Upper lobe of right lung (tissue), 1 donor: ENCODE results near the gene STOX2. TPM values are rescaled to one million over a fixed set of nuclear protein-coding genes. Genes with fewer than 3 reads are reported as not detected.

Experiments
- ATAC-seq: fragments of 200-7000 bp; cut with Tn5 transposase; one replicate; pipeline ENCODE4 v1.9.1; 2020; ENCODE audit warnings: mild to moderate bottlenecking, moderate library complexity
- DNase-seq: peaks from one replicate; pipeline ENCODE4 v3.0.0-alpha.2; 2020
- H3K27ac ChIP-seq: fragments of 200-600 bp; one replicate; pipeline ENCODE4 v1.8.0; 2022
- H3K27me3 ChIP-seq: fragments of 200-600 bp; one replicate; pipeline ENCODE4 v1.8.0; 2022; ENCODE audit warnings: mild to moderate bottlenecking
- H3K36me3 ChIP-seq: fragments of 200-600 bp; one replicate; pipeline ENCODE4 v1.8.0; 2022
- H3K4me1 ChIP-seq: fragments of 200-600 bp; one replicate; pipeline ENCODE4 v1.8.0; 2022
- H3K4me3 ChIP-seq: fragments of 200-600 bp; one replicate; pipeline ENCODE4 v1.8.0; 2022; ENCODE audit warnings: mild to moderate bottlenecking
- H3K9me3 ChIP-seq: fragments of 200-600 bp; one replicate; pipeline ENCODE4 v1.8.0; 2022
- CTCF ChIP-seq: fragments of 200-600 bp; IDR thresholded peaks from one replicate; pipeline ENCODE4 v1.8.0; 2022; ENCODE audit warnings: antibody characterized with exemption
- intact Hi-C: fragments of 100-400 bp; cut with DNase I; formaldehyde crosslinking; loops from one replicate; pipeline ENCODE4 v1.11.0; 2022
- long read RNA-seq: library from polyadenylated mRNA; unstranded; transcript quantifications from one replicate; pipeline ENCODE4 v2.0.0, GENCODE V29; 2021
- total RNA-seq: library from RNA; stranded (reverse); fragmentation: NEBNext Ultra II Directional; extraction: Animal tissue kit (Norgen Biotek cat#: 25700); gene quantifications from one replicate; pipeline ENCODE4 v1.2.1, GENCODE V29; 2021
- donor health status: DM: no; HTN: yes; CAD: no; lungs with severe emphysema.

The STOX2 gene
- 12.9 TPM for total RNA-seq
- long read RNA-seq, partial matches to known transcripts, result 4 of 15 reads
- long read RNA-seq, other reads (novel, unspliced or antisense), result 7 of 15 reads

DNA sequence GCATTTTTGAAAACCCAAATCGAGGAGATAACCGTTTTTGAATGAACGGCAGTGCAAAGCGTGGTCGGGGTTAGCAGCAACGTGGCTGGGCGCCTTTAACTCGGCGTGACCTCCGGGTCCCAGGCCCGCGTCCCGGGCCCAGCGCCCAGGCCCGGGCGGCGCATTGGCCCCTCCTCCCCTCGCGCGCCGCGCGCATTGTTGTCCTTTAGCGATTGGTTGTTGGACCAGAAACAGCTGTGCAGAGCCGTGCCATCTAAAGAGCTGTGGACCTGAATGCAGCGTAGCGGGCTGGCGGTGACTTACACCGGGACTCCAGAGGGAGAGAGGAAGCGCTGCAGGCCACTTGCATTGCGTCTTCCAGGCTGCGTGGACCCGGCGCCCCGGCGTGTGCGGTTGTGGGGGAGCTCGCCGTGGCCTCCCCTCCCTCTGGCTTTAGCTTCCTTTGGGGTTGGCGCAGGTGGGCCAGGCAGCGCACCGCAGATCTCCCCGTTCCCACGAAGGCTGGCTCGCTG lies at the start of gene STOX2:
TSS of gene STOX2 (plus strand) at position 227 of the 512 bp plus-strand sequence. CDS start 1,484 bp downstream, outside the sequence.
- Histone ChIP-seq H3K27me3 (no peaks in the 10 kb centered on the region), H3K4me1 (peaks cover 7% of the 10 kb centered on the region), H3K9me3 (no peaks in the 10 kb centered on the region), H3K36me3 (no peaks in the 10 kb centered on the region), H3K4me3 (peak within 1 kb of the TSS; percentile 68), H3K27ac (no peak within 1 kb of the TSS)
- ATAC-seq (peak; percentile 93), DNase-seq (peak; percentile 84)
- no peak for TF ChIP-seq CTCF
- intact Hi-C loops, result no loop called here

- Histone ChIP-seq H3K27ac (no peak overlapping the region), H3K9me3 (no peaks in the 10 kb centered on the region), H3K4me3 (no peak overlapping the region), H3K27me3 (no peaks in the 10 kb centered on the region), H3K4me1 (no peaks in the 10 kb centered on the region), H3K36me3 (no peaks in the 10 kb centered on the region)
- ATAC-seq (peak; percentile 42), DNase-seq (no peak)
- intact Hi-C loops, result no loop called here
- TF ChIP-seq CTCF, result no peak
Observed at GRCh38 chr4:183855323-183856190, 49.5 kb upstream of the STOX2 start.

- TF ChIP-seq CTCF, result no peak
Observed at GRCh38 chr4:183857040-183857439, 48.1 kb upstream of the STOX2 start.

DNA sequence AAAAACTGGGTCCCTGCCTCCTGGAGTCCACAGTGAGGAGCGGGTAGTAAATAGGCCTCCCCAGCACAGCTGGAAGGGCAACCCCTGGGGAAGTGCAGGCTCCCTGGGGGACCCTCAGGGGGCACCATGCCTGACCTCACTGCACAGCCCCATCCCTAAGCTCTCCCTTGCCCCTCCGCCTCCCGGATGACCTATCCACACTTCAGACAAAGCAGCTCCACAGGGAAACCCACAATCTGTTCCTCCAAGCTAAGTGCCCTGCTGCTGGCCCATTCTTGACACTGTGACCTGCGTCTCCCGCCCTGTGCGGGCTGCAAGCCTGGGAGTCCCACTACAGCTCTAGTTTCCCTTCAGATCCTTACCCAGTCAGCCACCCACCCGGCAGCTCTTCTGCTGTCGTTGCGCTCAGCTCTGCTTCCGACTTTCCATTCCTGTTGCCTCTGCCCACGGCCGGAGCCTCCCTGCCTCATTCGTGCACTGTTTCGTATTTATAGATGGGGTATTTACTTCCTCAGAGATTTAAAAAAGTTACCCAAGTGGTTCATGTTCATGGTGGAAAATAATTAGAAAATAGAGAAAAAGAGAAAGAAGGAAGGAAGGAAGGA lies 47.0 kb upstream of the STOX2 start:
- intact Hi-C loops, result no loop called here
- no peak overlapping the region for H3K27ac ChIP-seq
- no peak overlapping the region for H3K4me3 ChIP-seq
- H3K27me3 ChIP-seq, result no peaks in the 10 kb centered on the region
- H3K9me3 ChIP-seq, result no peaks in the 10 kb centered on the region
- ATAC-seq, result no peak
- no peaks in the 10 kb centered on the region for H3K36me3 ChIP-seq
- TF ChIP-seq CTCF, result no peak
- DNase-seq, result no peak
- H3K4me1 ChIP-seq, result no peaks in the 10 kb centered on the region

More at GRCh38 chr4:183857040-183857439, 48.1 kb upstream of the STOX2 start:
- intact Hi-C loops, result no loop called here
- Histone ChIP-seq H3K36me3 (no peaks in the 10 kb centered on the region), H3K4me1 (no peaks in the 10 kb centered on the region), H3K27me3 (no peaks in the 10 kb centered on the region), H3K27ac (no peak overlapping the region), H3K9me3 (no peaks in the 10 kb centered on the region), H3K4me3 (no peak overlapping the region)
- DNase-seq (no peak), ATAC-seq (no peak)

DNA sequence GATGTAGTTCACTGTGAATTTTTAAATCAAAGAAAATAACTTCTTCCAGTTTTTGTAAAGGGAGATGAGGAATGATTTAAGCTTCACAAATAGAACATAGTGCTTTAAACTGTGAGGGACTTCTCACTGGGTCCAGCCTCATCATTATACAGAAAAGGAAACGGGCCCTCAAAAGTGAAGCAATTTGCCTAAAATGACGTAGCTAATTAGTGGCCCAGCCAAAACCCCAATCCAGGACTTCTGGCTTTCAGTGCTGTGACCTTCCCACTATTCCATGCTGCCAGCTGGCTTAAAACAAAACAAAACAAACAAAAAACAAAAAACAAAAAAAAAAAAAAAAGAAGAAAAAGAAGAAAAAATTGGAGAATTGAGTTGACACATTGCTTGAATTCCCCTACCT lies 45.0 kb upstream of the STOX2 start:
- no peaks in the 10 kb centered on the region for H3K27me3 ChIP-seq
- intact Hi-C loops, result no loop called here
- no peak for TF ChIP-seq CTCF
- no peaks in the 10 kb centered on the region for H3K4me1 ChIP-seq
- ATAC-seq, result no peak
- no peak for DNase-seq
- no peaks in the 10 kb centered on the region for H3K9me3 ChIP-seq
- no peak overlapping the region for H3K27ac ChIP-seq
- no peaks in the 10 kb centered on the region for H3K36me3 ChIP-seq
- H3K4me3 ChIP-seq, result no peak overlapping the region
